GM10847 (cell line): ENCODE results near the gene STAB2.

Experiments used
- POLR2A ChIP-seq: IDR thresholded peaks from 2 replicates; pipeline ENCODE4 v1.6.1; 2011; ENCODE audit not compliant: insufficient read length; ENCODE audit errors: extremely low read depth

STAB2 gene

DNA sequence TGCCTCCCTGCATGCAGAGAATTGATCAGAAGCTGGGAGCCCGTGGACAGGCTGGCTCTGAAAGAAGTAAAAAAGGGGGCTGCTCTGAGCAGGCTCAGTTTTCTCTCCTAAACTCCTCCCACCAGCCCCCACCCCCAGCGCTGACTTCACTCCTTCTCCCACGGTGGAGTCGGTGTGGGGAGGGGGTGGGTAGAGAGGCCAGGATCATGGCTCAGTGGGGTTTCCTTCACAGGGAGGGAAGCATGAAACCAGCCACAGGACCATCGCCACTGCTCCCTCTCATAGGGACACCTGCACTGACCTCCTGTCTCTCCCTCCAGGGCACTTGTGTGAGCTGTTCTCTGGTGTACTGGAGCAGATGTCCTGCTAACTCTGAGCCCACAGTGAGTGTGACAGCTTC, 78.9 kb downstream of the STAB2 start:
- no peak for TF ChIP-seq POLR2A

DNA sequence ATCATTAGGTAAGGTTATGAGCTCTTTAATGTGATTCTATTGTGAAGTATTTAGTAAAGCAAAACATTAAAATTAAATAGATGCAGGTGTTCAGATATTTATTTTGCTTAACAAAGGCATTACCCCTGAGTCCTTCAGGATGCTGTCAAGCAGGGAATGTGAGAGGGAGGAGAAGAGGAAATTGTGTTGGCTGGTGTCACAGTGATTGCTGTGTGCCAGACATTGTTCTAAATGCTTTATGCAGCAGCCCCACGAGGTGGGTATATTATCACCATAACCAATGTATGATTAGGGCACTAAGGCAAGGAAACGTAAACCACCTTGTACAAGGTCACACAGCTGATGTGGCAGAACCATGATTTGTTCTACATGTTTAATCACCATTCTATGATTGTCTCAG, 80.1 kb downstream of the STAB2 start:
- TF ChIP-seq POLR2A: no peak

GRCh38 chr12:103668520-103668919, 81.4 kb downstream of the STAB2 start:
- TF ChIP-seq POLR2A: no peak

DNA sequence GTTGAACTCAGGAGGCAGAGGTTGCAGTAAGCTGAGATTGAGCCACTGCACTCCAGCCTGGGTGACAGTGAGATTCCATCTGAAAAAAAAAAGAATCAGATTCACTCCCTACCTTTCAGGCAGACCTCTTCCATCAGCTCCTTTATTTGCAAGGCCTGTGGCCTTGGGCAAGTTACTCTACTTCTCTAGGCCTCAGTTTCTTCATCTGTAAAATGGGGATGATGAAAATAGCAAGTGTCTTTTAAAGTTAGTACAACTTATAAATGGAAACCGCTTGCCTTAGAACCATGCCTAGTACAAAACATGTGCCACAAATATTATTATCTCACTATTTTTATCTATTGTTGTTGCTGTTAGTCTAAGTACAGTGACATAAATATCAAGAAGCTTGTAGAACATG, 84.3 kb downstream of the STAB2 start:
- TF ChIP-seq POLR2A: no peak

- TF ChIP-seq POLR2A: no peak
Measured at GRCh38 chr12:103672401-103673119, 85.5 kb downstream of the STAB2 start.

- no peak for TF ChIP-seq POLR2A
Measured at GRCh38 chr12:103673487-103673886, 86.4 kb downstream of the STAB2 start.

- TF ChIP-seq POLR2A: no peak
Measured at GRCh38 chr12:103673891-103674375, 86.9 kb downstream of the STAB2 start.

GRCh38 chr12:103676893-103677292, 89.8 kb downstream of the STAB2 start:
- no peak for TF ChIP-seq POLR2A

- TF ChIP-seq POLR2A: no peak
Measured at GRCh38 chr12:103677341-103677740, 90.3 kb downstream of the STAB2 start.

DNA sequence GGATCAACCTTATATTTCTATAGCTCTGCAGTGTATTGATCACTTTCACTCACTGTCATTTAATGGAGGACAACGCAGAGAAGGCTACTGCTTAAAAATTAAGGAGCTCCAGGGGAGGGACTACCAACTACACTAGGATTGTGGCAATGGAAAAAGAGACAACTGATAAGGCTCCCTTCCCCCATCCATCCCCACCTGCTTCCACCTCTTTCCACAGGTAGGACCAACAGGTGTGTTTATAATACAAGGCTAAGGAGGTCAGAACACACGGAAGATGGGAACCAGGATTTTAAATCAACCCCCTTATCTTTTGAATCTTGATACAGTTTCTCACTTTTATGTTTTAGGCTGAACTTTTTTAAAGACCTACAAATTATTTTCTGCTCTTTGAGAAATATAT, 90.8 kb downstream of the STAB2 start:
- no peak for TF ChIP-seq POLR2A

DNA sequence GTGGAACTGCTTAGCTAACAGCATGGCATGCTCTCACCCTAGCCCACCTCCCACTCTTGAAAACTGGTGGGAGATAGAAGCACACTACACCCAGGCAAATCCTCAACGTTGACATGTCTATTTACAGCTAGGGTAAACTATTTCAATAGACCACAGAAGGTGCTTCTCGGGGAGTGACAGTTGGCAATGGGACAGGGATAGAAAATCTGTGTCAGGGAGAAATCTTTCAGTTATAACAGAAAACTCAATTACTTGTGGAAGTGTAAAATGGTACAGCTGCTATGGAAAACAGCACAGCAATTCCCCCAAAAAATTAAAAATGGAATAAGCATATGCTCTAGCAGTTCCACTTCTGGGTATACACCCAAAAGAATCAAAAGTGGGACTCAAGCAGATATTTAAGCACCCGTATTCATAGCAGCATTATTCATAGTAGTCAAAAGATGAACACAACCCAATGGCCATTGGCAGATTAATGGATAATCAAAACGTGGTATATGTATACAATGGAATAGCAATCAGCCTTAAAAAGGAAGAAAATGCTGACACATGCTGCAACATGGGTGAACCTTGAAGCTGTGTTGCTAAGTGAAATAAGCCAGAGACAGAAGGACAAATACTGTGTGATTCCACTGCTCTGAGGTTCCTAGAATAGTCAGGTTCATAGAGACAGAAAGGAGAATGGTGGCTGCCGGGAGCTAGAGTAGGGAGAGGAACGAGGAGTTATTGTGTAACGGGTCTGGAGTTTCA, 92.5 kb downstream of the STAB2 start:
- TF ChIP-seq POLR2A: no peak

- TF ChIP-seq POLR2A: no peak
Measured at GRCh38 chr12:103680591-103681141, 93.6 kb downstream of the STAB2 start.

- TF ChIP-seq POLR2A: no peak
Measured at GRCh38 chr12:103686026-103686425, 99.0 kb downstream of the STAB2 start.

- TF ChIP-seq POLR2A: no peak
Measured at GRCh38 chr12:103687253-103687652, 100.2 kb downstream of the STAB2 start.

GRCh38 chr12:103688376-103689063, 101.4 kb downstream of the STAB2 start:
- no peak for TF ChIP-seq POLR2A

DNA sequence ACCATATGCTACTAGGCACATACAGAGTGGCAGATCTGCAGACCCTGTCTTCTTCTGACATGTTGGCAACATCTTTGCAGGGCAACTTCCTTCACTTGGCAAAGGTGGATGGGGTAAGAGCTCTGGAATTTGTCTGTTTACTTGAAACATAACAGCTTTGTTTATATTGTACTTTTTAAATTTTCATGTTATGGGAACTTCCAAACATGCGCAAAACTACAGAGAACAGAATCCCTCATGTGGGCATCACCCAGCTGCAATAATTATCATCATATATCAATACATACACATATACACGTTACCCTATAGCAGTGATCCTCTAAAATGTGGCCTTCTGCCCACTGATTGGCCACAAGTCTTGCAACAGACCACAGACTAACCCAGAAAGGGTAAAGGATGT, 103.4 kb downstream of the STAB2 start:
- no peak for TF ChIP-seq POLR2A
